Neural cell (in vitro differentiated cells): ENCODE results near the gene AKR1B1. TPM values are rescaled to one million over a fixed set of nuclear protein-coding genes. Genes with fewer than 3 reads are reported as not detected.

ENCODE experiments used
- H2AFZ ChIP-seq: fragments of 200-600, 300-800 bp; sonication (generic), shearing (Covaris generic); 2 replicates; pipeline ENCODE4 v1.6.0; 2014; ENCODE audit warnings: low read depth, mild to moderate bottlenecking, antibody characterized with exemption, low read length, moderate library complexity
- H3F3A ChIP-seq: fragments of 200-600 bp; shearing (Covaris generic); 2 replicates; pipeline ENCODE4 v1.6.1; 2016; ENCODE audit warnings: mild to moderate bottlenecking, moderate library complexity, mixed read lengths, antibody characterized with exemption, low read length; ENCODE audit not compliant: insufficient read depth, poor library complexity, severe bottlenecking
- H3K27ac ChIP-seq: fragments of 200-600, 300-800 bp; sonication (generic), shearing (Covaris generic); 2 replicates; pipeline ENCODE4 v1.5.1; 2014; ENCODE audit warnings: mild to moderate bottlenecking, low read length, moderate library complexity
- H3K27me3 ChIP-seq: fragments of 300-800, 200-600 bp; sonication (generic), shearing (Covaris generic); 2 replicates; pipeline ENCODE4 v1.6.0; 2014; ENCODE audit warnings: mild to moderate bottlenecking, low read depth, low read length, moderate library complexity; ENCODE audit not compliant: insufficient read depth
- H3K36me3 ChIP-seq: fragments of 300-800, 200-600 bp; sonication (generic), shearing (Covaris generic); 2 replicates; pipeline ENCODE4 v1.5.1; 2014; ENCODE audit warnings: mild to moderate bottlenecking, antibody characterized with exemption, low read length, moderate library complexity; ENCODE audit not compliant: insufficient read depth
- H3K4me2 ChIP-seq: fragments of 300-800, 200-600 bp; sonication (generic), shearing (Covaris generic); 2 replicates; pipeline ENCODE4 v1.6.0; 2014; ENCODE audit warnings: mild to moderate bottlenecking, low read length
- H3K4me3 ChIP-seq: fragments of 300-800, 200-600 bp; sonication (generic), shearing (Covaris generic); 2 replicates; pipeline ENCODE4 v1.5.1; 2014; ENCODE audit warnings: mild to moderate bottlenecking, low read length, moderate library complexity
- H3K79me2 ChIP-seq: fragments of 200-600 bp; shearing (Covaris generic); replicated peaks from 2 replicates; pipeline ENCODE4 v1.6.0; 2014; ENCODE audit warnings: mild to moderate bottlenecking, low read length, moderate library complexity; ENCODE audit not compliant: insufficient read depth
- H3K9ac ChIP-seq: fragments of 300-800, 200-600 bp; sonication (generic), shearing (Covaris generic); 2 replicates; pipeline ENCODE4 v1.6.1; 2016; ENCODE audit warnings: mild to moderate bottlenecking, low read length, mixed read lengths
- H3K9me2 ChIP-seq: fragments of 200-600 bp; shearing (Covaris generic); 2 replicates; pipeline ENCODE4 v1.6.1; 2016; ENCODE audit warnings: mild to moderate bottlenecking, low read length, mixed read lengths; ENCODE audit not compliant: insufficient read depth
- H3K9me3 ChIP-seq: fragments of 200-600, 300-800 bp; sonication (generic), shearing (Covaris generic); 2 replicates; pipeline ENCODE4 v1.6.1; 2016; ENCODE audit warnings: mild to moderate bottlenecking, mixed run types, low read length, moderate library complexity, mixed read lengths
- H4K20me1 ChIP-seq: fragments of 200-600 bp; shearing (Covaris generic); 2 replicates; pipeline ENCODE4 v1.6.1; 2016; ENCODE audit warnings: mild to moderate bottlenecking, mixed run types; ENCODE audit not compliant: insufficient read depth
- CTCF ChIP-seq: fragments of 450-650 bp; IDR thresholded peaks from 2 replicates; pipeline ENCODE4 v1.5.1; 2014; ENCODE audit warnings: antibody characterized with exemption, mild to moderate bottlenecking, moderate library complexity; ENCODE audit not compliant: poor library complexity, severe bottlenecking
- EP300 ChIP-seq: fragments of 450-650 bp; conservative IDR thresholded peaks from 2 replicates; pipeline ENCODE4 v1.6.1; 2014; ENCODE audit warnings: antibody characterized with exemption, mild to moderate bottlenecking, moderate library complexity; ENCODE audit not compliant: poor library complexity, severe bottlenecking
- EZH2 ChIP-seq: fragments of 200-600, 300-800 bp; shearing (Covaris generic), sonication (generic); IDR thresholded peaks from 2 replicates; pipeline ENCODE4 v1.6.1; 2014; ENCODE audit warnings: antibody characterized with exemption, low read length, borderline replicate concordance, mild to moderate bottlenecking; ENCODE audit not compliant: insufficient read depth, poor library complexity, severe bottlenecking
- MXI1 ChIP-seq: fragments of 450-650 bp; conservative IDR thresholded peaks from 2 replicates; pipeline ENCODE4 v1.6.1; 2014; ENCODE audit warnings: antibody characterized with exemption, mild to moderate bottlenecking; ENCODE audit not compliant: poor library complexity, severe bottlenecking
- POLR2AphosphoS5 ChIP-seq: IDR thresholded peaks from 2 replicates; pipeline ENCODE4 v1.6.1; 2012
- RAD21 ChIP-seq: fragments of 450-650 bp; conservative IDR thresholded peaks from 2 replicates; pipeline ENCODE4 v1.6.1; 2014; ENCODE audit warnings: antibody characterized with exemption, mild to moderate bottlenecking, moderate library complexity
- REST ChIP-seq: IDR thresholded peaks from 2 replicates; pipeline ENCODE4 v1.6.1; 2012; ENCODE audit warnings: borderline replicate concordance
- SMC3 ChIP-seq: fragments of 450-650 bp; conservative IDR thresholded peaks from 2 replicates; pipeline ENCODE4 v1.6.1; 2014; ENCODE audit warnings: antibody characterized with exemption, mild to moderate bottlenecking, moderate library complexity; ENCODE audit not compliant: poor library complexity
- TAF1 ChIP-seq: IDR thresholded peaks from 2 replicates; pipeline ENCODE4 v1.6.1; 2012; ENCODE audit warnings: low read depth
- polyA plus RNA-seq: library from polyadenylated mRNA; depleted of rRNA; stranded (reverse); fragments of >200 nt; gene quantifications from 2 replicates; pipeline ENCODE4 v1.2.3, GENCODE V29; 2014

AKR1B1 gene
- polyA plus RNA-seq, 1 donor from 2014 or later = 202 TPM

GRCh38 chr7:134425777-134426176 lies 33.1 kb downstream of the AKR1B1 start:
- Histone ChIP-seq H2AFZ (no peak overlapping the region), H3K9ac (no peak overlapping the region), H4K20me1 (no peaks in the 10 kb centered on the region), H3K36me3 (no peaks in the 10 kb centered on the region), H3K27me3 (no peaks in the 10 kb centered on the region), H3F3A (no peaks in the 10 kb centered on the region), H3K4me3 (no peak overlapping the region), H3K9me2 (no peaks in the 10 kb centered on the region), H3K4me2 (no peak overlapping the region), H3K79me2 (no peaks in the 10 kb centered on the region), H3K9me3 (no peaks in the 10 kb centered on the region), H3K27ac (no peak overlapping the region)
- TF ChIP-seq REST = no peak
- no peak for TF ChIP-seq RAD21
- TF ChIP-seq EZH2 = no peak
- no peak for TF ChIP-seq POLR2AphosphoS5
- no peak for TF ChIP-seq EP300
- no peak for TF ChIP-seq MXI1
- TF ChIP-seq TAF1 = no peak
- TF ChIP-seq SMC3 = no peak
- no peak for TF ChIP-seq CTCF

- Histone ChIP-seq H2AFZ (no peak overlapping the region), H3K9me3 (no peaks in the 10 kb centered on the region), H3K27ac (no peak overlapping the region), H3K79me2 (no peaks in the 10 kb centered on the region), H3K4me3 (no peak overlapping the region), H3K36me3 (no peaks in the 10 kb centered on the region), H3K9ac (no peak overlapping the region), H3K4me2 (no peak overlapping the region), H4K20me1 (no peaks in the 10 kb centered on the region), H3K27me3 (no peaks in the 10 kb centered on the region), H3K9me2 (no peaks in the 10 kb centered on the region), H3F3A (no peaks in the 10 kb centered on the region)
- no peak for TF ChIP-seq EZH2
- TF ChIP-seq CTCF = no peak
- no peak for TF ChIP-seq REST
- TF ChIP-seq SMC3 = no peak
- TF ChIP-seq RAD21 = no peak
- TF ChIP-seq TAF1 = no peak
- no peak for TF ChIP-seq MXI1
- TF ChIP-seq EP300 = no peak
Measured at GRCh38 chr7:134422638-134423037, 36.3 kb downstream of the AKR1B1 start.
